ENCODE data around the gene TGIF2. TPM values are rescaled to one million over a fixed set of nuclear protein-coding genes. Genes with fewer than 3 reads are reported as not detected.

TGIF2 gene
- total and polyA plus RNA-seq, 2 of the 13 experiments (the other 11 are each of a cell fraction or from before 2014, with no cell fraction given) = 41.3 to 53.9 TPM

- TF ChIP-seq ATF5 (CRISPR knock-in tag; IDR thresholded peaks at IDR 0.05; ENCODE audit: low read depth) = no peak; the same call in 1 of the 2 replicates
- TF ChIP-seq MEIS1 (CRISPR knock-in tag; IDR thresholded peaks at IDR 0.05; ENCODE audit: borderline replicate concordance) = peak; percentile 98
- peak; percentile 85 for TF ChIP-seq HIVEP1 (CRISPR knock-in tag; IDR thresholded peaks at IDR 0.05)
- peak; percentile 83 for TF ChIP-seq BCL6 (CRISPR knock-in tag; IDR thresholded peaks at IDR 0.05)
- peak; percentile 90; the same call in 1 of the 2 replicates for TF ChIP-seq WIZ (CRISPR knock-in tag; IDR thresholded peaks at IDR 0.05)
- TF ChIP-seq SMAD9 (CRISPR knock-in tag; IDR thresholded peaks at IDR 0.05) = no peak; the same call in 1 of the 2 replicates
- TF ChIP-seq ZNF569 (CRISPR knock-in tag; IDR thresholded peaks at IDR 0.05; ENCODE audit: borderline replicate concordance) = no peak
- peak; percentile 97 for TF ChIP-seq ZNF205 (CRISPR knock-in tag; IDR thresholded peaks at IDR 0.05)
- TF ChIP-seq IRF2 (CRISPR knock-in tag; IDR thresholded peaks at IDR 0.05) = peak; percentile 100
- TF ChIP-seq ZNF235 (CRISPR knock-in tag; IDR thresholded peaks at IDR 0.05; ENCODE audit: borderline replicate concordance) = peak; percentile 99
- TF ChIP-seq IKZF4 (CRISPR knock-in tag; IDR thresholded peaks at IDR 0.05; ENCODE audit: borderline replicate concordance, low read depth, not compliant biosample characterization) = peak; percentile 90
- TF ChIP-seq HMGXB4 (CRISPR knock-in tag; IDR thresholded peaks at IDR 0.05; ENCODE audit: borderline replicate concordance in 1 of 2, low read depth in 1 of 2) = peak; percentile 99 to 100
- TF ChIP-seq ZNF816 (CRISPR knock-in tag; IDR thresholded peaks at IDR 0.05; ENCODE audit: borderline replicate concordance) = peak; percentile 99
- TF ChIP-seq NFYC (CRISPR knock-in tag; IDR thresholded peaks at IDR 0.05) = peak; percentile 94
- TF ChIP-seq MEIS2 (CRISPR knock-in tag; IDR thresholded peaks at IDR 0.05) = peak; percentile 93
- peak; percentile 99 for TF ChIP-seq KDM4B (CRISPR knock-in tag; IDR thresholded peaks at IDR 0.05)
- TF ChIP-seq HOXA9 (CRISPR knock-in tag; IDR thresholded peaks at IDR 0.05; ENCODE audit: borderline replicate concordance) = no peak; the same call in 1 of the 2 replicates
- TF ChIP-seq FOXA3 (CRISPR knock-in tag; IDR thresholded peaks at IDR 0.05) = peak; percentile 92
- TF ChIP-seq MAX (IDR thresholded peaks at IDR 0.05) = peak; percentile 94
- TF ChIP-seq ZNF577 (CRISPR knock-in tag; IDR thresholded peaks at IDR 0.05; ENCODE audit: borderline replicate concordance, low read depth) = no peak
- TF ChIP-seq ZNF329 (CRISPR knock-in tag; IDR thresholded peaks at IDR 0.05; ENCODE audit: low read depth) = peak; percentile 88
- no peak for TF ChIP-seq ZBTB8A (CRISPR knock-in tag; IDR thresholded peaks at IDR 0.05; ENCODE audit: borderline replicate concordance, low read depth)
- TF ChIP-seq CCDC6 (CRISPR knock-in tag; IDR thresholded peaks at IDR 0.05) = peak; percentile 98
- peak; percentile 75; the same call in 1 of the 2 replicates for TF ChIP-seq ZNF878 (CRISPR knock-in tag; IDR thresholded peaks at IDR 0.05)
- TF ChIP-seq CCAR2 (optimal IDR thresholded peaks at IDR 0.05; ENCODE audit: low read depth, low read length) = peak; percentile 76
- no peak for TF ChIP-seq MAFG (CRISPR knock-in tag; IDR thresholded peaks at IDR 0.05)
- TF ChIP-seq TMF1 (CRISPR knock-in tag; IDR thresholded peaks at IDR 0.05; ENCODE audit: low read depth) = peak; percentile 94; the same call in 1 of the 2 replicates
- peak; percentile 92 for TF ChIP-seq ELF1 (CRISPR knock-in tag; IDR thresholded peaks at IDR 0.05)
- TF ChIP-seq ZNF660 (CRISPR knock-in tag; IDR thresholded peaks at IDR 0.05; ENCODE audit: borderline replicate concordance, low read depth) = no peak; the same call in 1 of the 2 replicates
Measured at GRCh38 chr20:36605399-36606157, 32.2 kb downstream of the TGIF2 start, which contains the start of gene RAB5IF (continued).
